Measurements from ENCODE around the gene SLC13A3.

Gene SLC13A3

DNA sequence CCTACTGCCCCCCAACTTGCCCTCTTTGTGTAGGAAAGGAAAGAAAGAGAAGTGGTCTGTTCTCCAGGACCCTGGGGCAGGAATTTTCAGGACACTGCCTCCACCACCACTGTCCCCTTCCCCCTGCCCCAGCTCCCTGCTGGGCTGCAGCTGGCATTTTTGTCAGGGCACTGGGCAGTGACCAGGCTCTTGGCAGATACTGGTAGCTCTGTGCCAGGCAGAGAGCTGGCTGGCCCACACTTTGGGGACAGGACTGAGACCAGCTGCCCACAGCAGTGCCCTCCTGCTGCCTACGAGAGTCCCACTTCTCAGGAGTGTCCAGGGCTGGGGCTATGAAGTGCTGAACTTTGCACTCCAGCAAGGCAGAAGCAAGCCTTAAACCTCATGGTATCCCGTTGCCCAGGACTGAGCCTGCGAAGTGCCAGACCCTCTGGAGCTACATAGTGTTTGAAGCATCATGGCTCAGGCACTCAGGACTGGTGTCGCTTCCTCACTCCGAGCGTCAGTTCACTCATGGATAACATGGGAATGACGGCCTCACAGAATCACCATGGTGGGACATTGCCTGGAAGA is 19.3 kb downstream of the SLC13A3 start:
- no peaks in the 10 kb centered on the region for H3K4me1 Mint-ChIP-seq (ENCODE audit: low read depth in 2 of 2)
- no peak overlapping the region for H3K4me3 Mint-ChIP-seq
- ATAC-seq (replicated peaks), result no peak
- H3K36me3 Mint-ChIP-seq (ENCODE audit: insufficient read depth), result no peaks in the 10 kb centered on the region
- no peaks in the 10 kb centered on the region for H3K9me3 Mint-ChIP-seq
- no peak overlapping the region for H3K27ac Mint-ChIP-seq
- DNase-seq, result no peak
- peaks cover 20 to 61% of the 10 kb centered on the region in 2 donors for H3K27me3 Mint-ChIP-seq

DNA sequence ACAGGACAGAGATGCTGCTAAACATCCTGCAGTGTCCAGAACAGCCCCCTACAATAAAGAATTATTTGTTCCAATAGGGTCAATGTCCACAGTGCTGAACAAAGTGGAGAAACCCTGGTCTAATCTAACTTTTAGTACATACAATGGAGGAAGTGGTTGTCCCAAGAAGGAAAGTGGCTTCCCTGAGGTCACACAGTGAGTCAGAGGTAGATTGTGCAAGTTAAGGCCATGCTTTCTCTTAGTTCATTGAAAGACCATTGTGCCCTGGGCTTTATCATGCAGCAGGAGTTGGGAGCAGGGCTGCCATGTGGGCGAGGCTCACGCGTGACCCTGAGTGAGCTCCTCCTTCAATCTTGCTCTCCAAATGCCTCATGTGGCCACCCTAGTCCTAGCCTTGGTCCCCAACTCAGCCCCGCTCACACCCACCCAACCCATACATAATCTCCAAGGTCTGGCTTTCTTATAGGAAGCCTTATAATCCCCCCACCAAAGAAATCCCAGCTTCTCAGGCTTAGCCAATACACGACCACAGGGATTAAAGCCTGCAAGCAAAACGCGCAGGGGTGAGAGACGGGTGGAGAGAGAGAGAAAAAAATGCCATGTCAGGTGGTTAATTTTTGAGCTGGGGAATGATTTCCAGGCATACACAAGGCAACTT is 19.9 kb downstream of the SLC13A3 start:
- ATAC-seq (replicated peaks), result no peak

DNA sequence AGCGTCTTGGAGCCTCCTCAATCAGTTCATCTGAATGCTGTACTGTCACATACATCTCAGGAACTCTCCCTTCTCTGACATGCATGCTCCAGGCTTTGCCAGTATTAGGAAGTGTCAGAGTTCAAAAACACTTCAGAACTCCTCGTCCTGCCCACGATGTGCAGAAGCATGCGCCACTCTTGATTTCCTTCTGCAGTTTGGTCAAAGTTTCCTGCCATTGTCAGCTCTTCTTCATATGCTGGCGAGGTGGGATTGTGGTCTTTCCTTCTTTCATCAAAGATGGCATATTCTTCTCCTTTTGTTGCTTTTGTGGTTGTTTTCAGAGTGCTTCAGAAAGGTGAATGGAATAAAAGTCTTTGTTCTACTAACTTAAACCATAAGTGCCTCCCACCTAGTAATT is 21.0 kb downstream of the SLC13A3 start:
- peaks cover 25 to 64% of the 10 kb centered on the region in 2 donors for H3K27me3 Mint-ChIP-seq
- no peak for ATAC-seq (replicated peaks)
- H3K4me3 Mint-ChIP-seq, result no peak overlapping the region
- H3K36me3 Mint-ChIP-seq (ENCODE audit: insufficient read depth), result no peaks in the 10 kb centered on the region
- H3K9me3 Mint-ChIP-seq, result no peaks in the 10 kb centered on the region
- no peak for DNase-seq
- no peaks in the 10 kb centered on the region for H3K4me1 Mint-ChIP-seq (ENCODE audit: low read depth in 2 of 2)
- H3K27ac Mint-ChIP-seq, result no peak overlapping the region

More for the DNA sequence above, 19.9 kb downstream of the SLC13A3 start:
- H3K27ac Mint-ChIP-seq, result no peak overlapping the region
- no peaks in the 10 kb centered on the region for H3K4me1 Mint-ChIP-seq (ENCODE audit: low read depth in 2 of 2)
- no peaks in the 10 kb centered on the region for H3K36me3 Mint-ChIP-seq (ENCODE audit: insufficient read depth)
- no peaks in the 10 kb centered on the region for H3K9me3 Mint-ChIP-seq
- H3K27me3 Mint-ChIP-seq, result peaks cover 25 to 66% of the 10 kb centered on the region in 2 donors
- no peak overlapping the region for H3K4me3 Mint-ChIP-seq
- no peak for DNase-seq

DNA sequence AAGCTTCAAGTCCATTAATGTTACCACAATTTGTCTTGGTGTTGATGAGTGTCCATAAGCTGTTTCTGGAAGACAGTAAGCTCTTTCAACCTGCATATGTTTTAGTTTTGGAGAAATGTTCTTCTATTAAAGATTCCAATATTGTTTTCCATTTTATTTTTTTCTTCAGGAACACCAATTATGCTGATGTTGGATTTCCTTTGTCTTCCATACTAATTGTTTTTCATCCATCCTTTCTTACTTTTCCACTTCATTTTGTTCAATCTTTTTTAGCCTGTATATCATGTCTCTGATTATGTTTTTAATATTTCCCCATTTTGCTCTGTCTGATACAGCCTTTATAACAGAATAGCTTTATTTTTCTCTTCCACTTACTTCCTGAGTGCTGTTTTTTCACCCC is 21.9 kb downstream of the SLC13A3 start:
- Mint-ChIP-seq H3K4me3 (no peak overlapping the region), H3K27ac (no peak overlapping the region), H3K27me3 (peaks cover 25 to 54% of the 10 kb centered on the region in 2 donors), H3K36me3 (ENCODE audit: insufficient read depth) (no peaks in the 10 kb centered on the region), H3K9me3 (peaks cover under 1% of the 10 kb centered on the region in 2 donors), H3K4me1 (ENCODE audit: low read depth in 2 of 2) (no peaks in the 10 kb centered on the region)
- DNase-seq (no peak), ATAC-seq (replicated peaks) (no peak)

DNA sequence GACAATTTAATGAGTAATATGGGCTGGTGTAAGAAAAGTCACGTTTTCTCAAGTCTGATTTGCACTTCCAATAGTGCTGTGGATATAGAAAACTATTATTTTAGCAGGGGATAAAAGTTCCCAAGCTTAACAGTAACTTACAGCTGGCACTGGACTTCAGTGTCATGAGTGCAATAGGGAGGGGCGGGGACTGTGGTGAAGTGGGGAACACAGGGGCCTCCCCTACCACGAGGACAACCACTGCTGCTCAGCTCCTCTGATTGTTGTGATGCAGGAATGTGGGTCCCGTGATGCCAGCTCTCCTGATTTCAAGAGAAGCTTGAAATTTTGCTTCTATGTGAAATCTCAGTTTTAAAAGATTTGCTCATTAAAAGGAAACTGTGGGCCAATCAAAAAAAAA is 24.0 kb downstream of the SLC13A3 start:
- Mint-ChIP-seq H3K9me3 (peaks cover 5 to 7% of the 10 kb centered on the region in 2 donors), H3K4me3 (no peak overlapping the region), H3K27ac (no peak overlapping the region), H3K4me1 (ENCODE audit: low read depth in 2 of 2) (no peaks in the 10 kb centered on the region), H3K36me3 (ENCODE audit: insufficient read depth) (no peaks in the 10 kb centered on the region), H3K27me3 (peaks cover 25 to 54% of the 10 kb centered on the region in 2 donors)
- no peak for DNase-seq
- ATAC-seq (replicated peaks), result no peak

DNA sequence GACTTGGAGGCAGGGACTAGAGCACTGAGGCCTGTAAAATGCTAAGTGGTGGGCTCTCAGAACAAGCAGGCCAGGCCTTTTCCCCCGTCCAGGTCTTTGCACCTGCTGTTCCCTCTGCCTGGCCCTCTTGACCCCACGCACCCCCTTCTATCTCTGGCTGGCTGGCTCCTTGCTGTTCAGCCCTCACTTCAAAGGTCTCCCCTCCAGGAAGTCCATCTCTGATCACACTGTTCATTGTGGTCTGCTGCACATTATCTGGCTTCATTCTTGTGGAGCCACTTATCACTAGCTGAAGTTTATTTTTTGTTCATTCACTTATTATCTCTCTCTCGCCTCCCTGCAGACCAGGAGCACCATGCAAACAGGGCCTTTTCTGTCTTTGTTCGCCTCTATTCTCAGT is 24.5 kb downstream of the SLC13A3 start:
- no peaks in the 10 kb centered on the region for H3K36me3 Mint-ChIP-seq (ENCODE audit: insufficient read depth)
- peaks cover 5 to 7% of the 10 kb centered on the region in 2 donors for H3K9me3 Mint-ChIP-seq
- no peak overlapping the region for H3K27ac Mint-ChIP-seq
- ATAC-seq (replicated peaks) (no peak), DNase-seq (no peak)
- no peak overlapping the region for H3K4me3 Mint-ChIP-seq
- H3K4me1 Mint-ChIP-seq (ENCODE audit: low read depth in 2 of 2), result no peaks in the 10 kb centered on the region
- peaks cover 27 to 54% of the 10 kb centered on the region in 2 donors for H3K27me3 Mint-ChIP-seq

DNA sequence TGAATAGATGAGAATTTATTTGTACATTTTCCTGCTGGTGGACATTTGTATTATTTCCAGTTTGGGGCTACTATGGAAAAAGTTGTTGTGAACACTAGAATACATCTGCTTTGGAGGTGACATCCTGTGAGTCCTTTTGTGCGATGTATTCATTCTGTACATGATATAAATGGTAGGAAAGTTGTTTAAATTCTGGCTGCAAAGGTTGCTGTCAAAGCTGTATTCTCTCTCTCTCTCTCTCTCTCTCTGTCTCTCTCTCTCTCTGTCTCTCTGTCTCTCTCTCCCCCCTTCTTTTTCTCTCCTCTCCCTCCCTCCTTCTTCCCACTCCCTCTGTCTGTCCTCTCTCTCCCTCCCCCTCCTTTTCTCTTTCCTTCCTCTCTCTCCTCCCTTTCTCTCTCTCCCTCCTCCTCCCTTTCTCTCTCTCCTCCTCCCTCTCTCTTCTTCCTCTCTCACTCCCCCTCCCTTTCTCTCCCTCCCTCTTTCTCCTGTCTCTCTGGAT is 25.3 kb downstream of the SLC13A3 start:
- H3K27me3 Mint-ChIP-seq, result peaks cover 26 to 49% of the 10 kb centered on the region in 2 donors

DNA sequence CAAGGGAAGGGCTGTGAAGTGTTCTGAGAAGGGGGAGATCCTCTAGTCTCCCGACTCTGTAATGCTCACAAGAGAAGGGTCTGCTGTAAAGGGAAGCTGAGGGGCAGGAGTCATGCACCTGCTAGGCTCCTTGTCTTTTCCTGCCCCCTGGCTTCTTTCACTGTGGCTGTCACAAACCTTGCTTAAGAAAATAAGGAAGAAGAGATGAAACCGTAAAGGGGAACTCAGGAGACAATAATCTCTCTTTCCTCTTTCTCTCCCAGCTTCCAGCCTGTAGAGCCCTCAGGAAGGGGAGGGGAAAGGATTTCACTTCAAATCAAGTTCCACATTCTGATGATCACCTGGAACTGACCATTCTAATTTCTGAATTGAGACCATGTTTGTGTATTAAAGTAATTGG is 26.3 kb downstream of the SLC13A3 start:
- Mint-ChIP-seq H3K36me3 (ENCODE audit: insufficient read depth) (no peaks in the 10 kb centered on the region), H3K27ac (no peak overlapping the region), H3K4me1 (ENCODE audit: low read depth in 2 of 2) (no peaks in the 10 kb centered on the region), H3K9me3 (peaks cover 5 to 7% of the 10 kb centered on the region in 2 donors), H3K27me3 (peaks cover 26 to 40% of the 10 kb centered on the region in 2 donors), H3K4me3 (no peak overlapping the region)
- ATAC-seq (replicated peaks), result no peak
- DNase-seq, result no peak

More for the DNA sequence above, 25.3 kb downstream of the SLC13A3 start:
- Mint-ChIP-seq H3K27ac (no peak overlapping the region), H3K9me3 (peaks cover 5 to 7% of the 10 kb centered on the region in 2 donors), H3K4me1 (ENCODE audit: low read depth in 2 of 2) (no peaks in the 10 kb centered on the region), H3K4me3 (no peak overlapping the region), H3K36me3 (ENCODE audit: insufficient read depth) (no peaks in the 10 kb centered on the region)
- ATAC-seq (replicated peaks) (no peak), DNase-seq (no peak)

DNA sequence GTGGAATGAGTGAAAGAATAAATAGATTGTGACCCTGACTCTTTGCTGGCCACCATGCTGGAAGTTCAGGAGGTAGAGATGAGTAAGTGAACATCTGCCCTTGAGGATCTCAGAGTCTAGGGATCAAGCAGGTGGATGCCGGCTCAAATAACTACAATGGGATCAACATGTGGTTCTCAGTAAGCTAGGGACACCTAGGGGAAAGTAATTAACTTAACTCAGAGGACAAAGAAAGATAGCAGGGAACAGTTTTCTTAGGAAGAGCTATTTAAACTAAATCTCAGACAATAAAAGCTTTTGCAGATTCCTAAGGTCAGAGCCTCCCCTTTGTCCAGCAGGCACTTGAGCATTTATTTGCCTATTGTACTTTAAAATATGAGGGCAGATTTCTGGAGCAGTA is 29.1 kb downstream of the SLC13A3 start:
- peaks cover 32 to 64% of the 10 kb centered on the region in 2 donors for H3K27me3 Mint-ChIP-seq
- DNase-seq (no peak), ATAC-seq (replicated peaks) (no peak)
- no peaks in the 10 kb centered on the region for H3K4me1 Mint-ChIP-seq (ENCODE audit: low read depth in 2 of 2)
- no peaks in the 10 kb centered on the region for H3K36me3 Mint-ChIP-seq (ENCODE audit: insufficient read depth)
- H3K4me3 Mint-ChIP-seq, result no peak overlapping the region
- peaks cover 5 to 7% of the 10 kb centered on the region in 2 donors for H3K9me3 Mint-ChIP-seq
- no peak overlapping the region for H3K27ac Mint-ChIP-seq

DNA sequence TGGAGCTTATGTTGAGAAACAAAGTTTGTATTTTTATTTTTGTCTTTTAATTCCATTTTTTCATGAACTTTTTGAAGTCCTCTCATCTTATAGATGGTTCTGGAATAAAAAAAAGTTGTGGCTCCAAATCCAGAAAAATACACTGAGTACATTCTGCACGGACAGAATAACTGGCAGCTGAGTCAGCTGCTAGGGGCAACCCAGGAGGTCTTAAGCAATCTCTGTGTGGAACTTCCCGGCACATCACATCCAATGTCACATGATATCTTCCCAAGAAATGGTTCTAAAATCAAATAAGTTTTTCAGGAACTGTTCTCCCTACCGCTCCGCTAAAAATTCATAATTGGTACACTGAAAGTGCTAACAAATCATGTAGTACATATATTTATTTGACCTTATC is 29.8 kb downstream of the SLC13A3 start:
- ATAC-seq (replicated peaks) (no peak), DNase-seq (no peak)
- Mint-ChIP-seq H3K4me3 (no peak overlapping the region), H3K4me1 (ENCODE audit: low read depth in 2 of 2) (no peaks in the 10 kb centered on the region), H3K36me3 (ENCODE audit: insufficient read depth) (no peaks in the 10 kb centered on the region), H3K9me3 (peaks cover 5 to 7% of the 10 kb centered on the region in 2 donors), H3K27me3 (peaks cover 26 to 57% of the 10 kb centered on the region in 2 donors), H3K27ac (no peak overlapping the region)

DNA sequence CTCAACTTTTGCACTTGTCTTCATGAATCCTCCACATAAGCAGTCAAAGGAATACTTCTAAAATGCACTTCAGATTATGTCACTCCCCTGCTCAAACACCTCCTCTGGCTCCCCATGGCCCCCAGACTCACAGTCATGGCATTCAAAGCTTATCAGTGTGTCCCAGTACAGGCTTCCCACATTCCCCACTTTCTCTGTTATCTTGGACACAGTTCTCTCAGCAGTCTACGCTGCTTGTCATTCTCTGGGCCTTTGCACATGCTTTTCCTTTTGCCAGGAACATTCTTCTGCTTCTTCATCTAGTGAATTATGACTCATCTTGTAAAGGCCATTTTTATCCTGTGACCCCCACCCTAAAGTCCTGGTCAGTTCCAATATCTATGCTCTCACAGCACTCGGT is 31.8 kb downstream of the SLC13A3 start:
- H3K36me3 Mint-ChIP-seq (ENCODE audit: insufficient read depth), result no peaks in the 10 kb centered on the region
- H3K4me1 Mint-ChIP-seq (ENCODE audit: low read depth in 2 of 2), result no peaks in the 10 kb centered on the region
- peaks cover 25 to 53% of the 10 kb centered on the region in 2 donors for H3K27me3 Mint-ChIP-seq
- ATAC-seq (replicated peaks) (no peak), DNase-seq (no peak)
- H3K9me3 Mint-ChIP-seq, result peaks cover 5 to 7% of the 10 kb centered on the region in 2 donors
- no peak overlapping the region for H3K27ac Mint-ChIP-seq
- H3K4me3 Mint-ChIP-seq, result no peak overlapping the region

DNA sequence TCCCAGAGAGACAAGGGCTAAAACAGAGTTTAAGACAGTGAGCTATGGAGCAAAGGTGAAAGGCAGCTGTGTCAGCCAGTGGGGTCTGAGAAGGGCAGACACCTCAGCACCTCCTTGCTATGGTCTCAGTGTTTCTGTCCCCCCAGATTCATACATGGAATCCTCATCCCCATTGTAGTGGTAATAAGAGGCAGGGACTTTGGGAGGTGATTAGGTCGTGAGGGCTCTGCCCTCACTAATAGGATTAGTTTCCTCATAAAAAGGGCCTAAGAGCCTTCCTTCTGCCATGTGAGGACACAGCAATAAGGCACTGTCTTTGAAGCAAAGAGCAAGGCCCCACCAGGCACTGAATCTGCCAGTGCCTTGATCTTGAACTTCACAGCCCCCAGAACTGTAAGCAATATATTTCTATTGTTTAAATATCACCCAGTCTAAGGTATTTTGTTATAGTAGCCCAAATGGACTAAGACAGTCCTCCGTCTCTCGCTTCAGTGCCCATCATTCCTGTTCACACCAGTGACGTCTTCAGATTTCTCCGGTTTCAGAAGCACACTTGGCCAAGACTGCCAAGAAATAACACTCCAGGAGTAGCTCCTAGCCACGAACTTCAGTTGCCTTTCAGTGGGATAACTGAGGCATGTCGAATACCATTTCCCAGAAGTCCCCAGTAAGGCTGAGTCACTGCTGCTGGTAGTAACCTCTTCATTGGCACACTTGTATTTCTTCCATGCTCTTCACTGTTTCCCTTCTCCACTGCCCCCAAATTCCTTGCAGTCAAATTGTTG is 32.8 kb downstream of the SLC13A3 start:
- DNase-seq, result no peak
- Mint-ChIP-seq H3K27ac (no peak overlapping the region), H3K4me3 (no peak overlapping the region), H3K9me3 (no peaks in the 10 kb centered on the region), H3K4me1 (ENCODE audit: low read depth in 2 of 2) (no peaks in the 10 kb centered on the region), H3K27me3 (peaks cover 25 to 52% of the 10 kb centered on the region in 2 donors), H3K36me3 (ENCODE audit: insufficient read depth) (no peaks in the 10 kb centered on the region)
- no peak for ATAC-seq (replicated peaks)

DNA sequence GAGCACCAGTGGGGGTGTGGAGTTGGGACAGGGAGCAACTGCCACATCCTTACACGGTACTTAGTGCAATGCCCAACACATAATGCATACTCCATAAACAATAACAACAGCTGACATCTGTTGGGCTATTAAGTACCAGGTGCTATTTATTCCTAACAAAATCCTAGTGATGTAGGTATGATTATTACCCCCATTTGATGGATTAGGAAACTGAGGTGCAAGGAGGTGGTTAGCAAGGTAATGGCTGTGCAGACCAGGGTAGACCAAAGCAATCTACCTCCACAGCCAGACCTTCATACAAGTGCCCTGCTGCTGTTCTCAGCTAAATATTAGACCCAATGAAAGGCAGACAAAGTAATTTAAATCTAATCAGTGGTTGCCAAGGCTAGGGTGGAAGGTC is 36.8 kb downstream of the SLC13A3 start:
- DNase-seq (no peak), ATAC-seq (replicated peaks) (no peak)
- H3K9me3 Mint-ChIP-seq, result no peaks in the 10 kb centered on the region
- peaks cover 16 to 60% of the 10 kb centered on the region in 2 donors for H3K27me3 Mint-ChIP-seq
- no peaks in the 10 kb centered on the region for H3K4me1 Mint-ChIP-seq (ENCODE audit: low read depth in 2 of 2)
- no peak overlapping the region for H3K4me3 Mint-ChIP-seq
- no peaks in the 10 kb centered on the region for H3K36me3 Mint-ChIP-seq (ENCODE audit: insufficient read depth)
- H3K27ac Mint-ChIP-seq, result no peak overlapping the region
